Measurements from ENCODE around the gene COL4A2.

GRCh38 chr13:110317093-110317492, 10.0 kb downstream of the COL4A2 start:
- TF ChIP-seq CTCF (IDR thresholded peaks at IDR 0.05; ENCODE audit: low read length) (no peak), EZH2 (IDR thresholded peaks at IDR 0.05; ENCODE audit: borderline replicate concordance, low read length) (no peak)
